ENCODE data around the gene EYS. TPM values are rescaled to one million over a fixed set of nuclear protein-coding genes. Genes with fewer than 3 reads are reported as not detected.
"Not testable (repeated sequence)": the region's sequence is repeated elsewhere in the genome, so short reads cannot be mapped to it uniquely, and the experiment has no call there.

EYS gene
- total RNA-seq, 2 donors from 2014 or later, result not detected

DNA sequence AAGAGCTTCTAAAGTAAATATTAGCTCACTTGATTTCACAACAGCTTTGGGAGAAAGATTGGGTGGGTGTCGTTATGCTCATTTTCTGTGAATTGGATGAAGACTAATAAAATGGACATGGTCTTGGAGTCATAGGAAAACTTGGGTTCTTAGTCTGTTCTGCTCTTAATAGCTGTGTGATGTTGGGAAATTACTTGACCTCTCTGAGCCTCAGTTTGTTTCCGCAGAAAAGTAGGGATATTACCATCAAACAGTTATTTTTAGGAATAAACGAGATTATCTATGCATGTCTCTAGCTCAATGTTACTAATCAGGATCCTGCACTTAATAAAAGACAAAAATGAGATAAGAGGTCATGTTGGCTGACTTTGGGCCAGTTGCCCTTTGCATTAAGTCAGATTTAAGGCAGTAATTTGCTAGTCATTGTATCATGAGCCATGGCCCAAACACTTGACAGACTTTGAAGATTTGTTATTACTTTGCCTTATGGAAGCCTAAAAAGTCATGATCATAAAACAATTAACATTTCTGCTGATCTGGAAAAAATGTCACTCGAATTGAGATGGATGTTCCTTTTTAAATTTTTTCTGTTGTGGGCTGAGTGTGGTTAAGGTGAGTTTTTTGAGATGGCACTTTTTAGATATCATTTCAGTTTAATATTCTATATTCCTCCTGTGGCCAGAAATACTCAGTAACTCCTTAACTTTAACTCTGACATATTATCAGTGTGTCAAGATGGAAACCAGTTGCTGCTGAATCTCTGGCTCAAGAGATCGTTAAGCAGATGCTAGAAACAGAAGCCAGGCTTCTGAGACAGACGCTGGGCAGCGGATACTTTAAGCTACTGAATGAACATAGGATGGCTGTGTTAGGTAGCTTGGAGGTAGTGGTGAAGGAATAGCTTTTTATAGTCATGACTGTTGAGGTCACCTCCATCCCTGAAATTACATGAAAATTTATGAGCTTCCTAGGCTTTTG, 1779.8 kb downstream of the EYS start:
- DNase-seq (no peak), ATAC-seq (replicated peaks in 1 of 2) (no peak)
- Mint-ChIP-seq H3K36me3 (ENCODE audit: insufficient read depth in 2 of 2) (no peaks in the 10 kb centered on the region), H3K9me3 (no peaks in the 10 kb centered on the region), H3K4me3 (no peak overlapping the region), H3K4me1 (ENCODE audit: low read depth) (no peaks in the 10 kb centered on the region), H3K27me3 (ENCODE audit: low read depth) (no peaks in the 10 kb centered on the region), H3K27ac (no peak overlapping the region)

DNA sequence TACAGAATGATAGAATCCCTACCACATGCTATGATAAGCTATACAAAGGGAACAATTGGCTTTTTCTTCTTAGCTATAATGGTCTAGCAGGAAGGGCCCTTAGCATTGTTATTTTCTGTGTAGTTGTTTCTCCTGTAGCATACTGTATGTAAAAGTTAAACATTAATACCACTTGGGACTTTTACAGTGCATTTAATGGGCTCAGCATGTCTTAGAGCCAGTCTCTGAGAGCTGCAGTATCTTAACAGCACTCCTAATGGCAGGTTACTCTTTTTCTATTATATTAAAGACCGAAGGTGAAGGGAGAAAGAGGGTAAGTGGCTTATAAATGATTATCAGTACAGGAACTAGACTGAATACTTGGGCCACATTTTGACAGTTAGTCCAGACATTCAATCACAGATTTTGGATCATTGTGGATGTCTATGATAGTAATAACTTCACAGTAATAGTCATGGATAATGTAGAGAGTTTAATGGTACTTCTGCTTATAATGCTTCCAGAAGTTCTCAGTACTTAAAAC, 1780.7 kb downstream of the EYS start:
- H3K27ac Mint-ChIP-seq, result no peak overlapping the region
- H3K36me3 Mint-ChIP-seq (ENCODE audit: insufficient read depth in 2 of 2), result no peaks in the 10 kb centered on the region
- no peaks in the 10 kb centered on the region for H3K27me3 Mint-ChIP-seq (ENCODE audit: low read depth)
- H3K9me3 Mint-ChIP-seq, result no peaks in the 10 kb centered on the region
- DNase-seq, result no peak
- no peak for ATAC-seq (replicated peaks in 1 of 2)
- no peak overlapping the region for H3K4me3 Mint-ChIP-seq
- H3K4me1 Mint-ChIP-seq (ENCODE audit: low read depth), result no peaks in the 10 kb centered on the region

DNA sequence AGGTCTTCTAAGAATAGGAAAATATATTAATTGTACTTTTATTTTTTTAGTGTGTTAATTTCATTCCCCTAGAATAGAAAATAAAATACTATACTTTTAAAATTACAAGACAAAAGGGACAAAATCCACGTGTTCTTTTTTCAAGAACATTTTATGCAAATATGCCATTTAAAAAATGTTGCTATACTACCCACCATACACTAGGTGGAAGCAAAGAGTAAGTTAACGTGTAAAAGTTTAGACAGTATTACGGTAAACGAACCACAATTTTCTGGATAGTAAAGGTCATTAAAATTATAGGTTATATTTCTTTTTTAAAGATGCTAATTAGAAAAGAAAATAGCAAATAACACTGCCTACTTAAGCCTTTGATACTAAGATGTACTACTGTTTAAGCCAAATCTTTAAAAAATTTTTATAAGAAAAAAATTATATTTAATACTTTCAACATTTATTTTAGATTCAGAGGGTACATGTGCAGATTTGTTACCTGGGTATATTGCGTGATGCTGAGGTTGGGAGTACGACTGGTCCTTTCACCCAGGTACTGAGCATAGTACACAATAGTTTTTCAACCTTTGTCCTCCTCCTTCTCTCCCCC, 1783.8 kb downstream of the EYS start:
- Mint-ChIP-seq H3K27me3 (ENCODE audit: low read depth) (no peaks in the 10 kb centered on the region), H3K27ac (no peak overlapping the region), H3K4me1 (ENCODE audit: low read depth) (no peaks in the 10 kb centered on the region), H3K4me3 (no peak overlapping the region), H3K36me3 (ENCODE audit: insufficient read depth in 2 of 2) (no peaks in the 10 kb centered on the region), H3K9me3 (no peaks in the 10 kb centered on the region)
- ATAC-seq (replicated peaks in 1 of 2), result no peak
- no peak for DNase-seq

DNA sequence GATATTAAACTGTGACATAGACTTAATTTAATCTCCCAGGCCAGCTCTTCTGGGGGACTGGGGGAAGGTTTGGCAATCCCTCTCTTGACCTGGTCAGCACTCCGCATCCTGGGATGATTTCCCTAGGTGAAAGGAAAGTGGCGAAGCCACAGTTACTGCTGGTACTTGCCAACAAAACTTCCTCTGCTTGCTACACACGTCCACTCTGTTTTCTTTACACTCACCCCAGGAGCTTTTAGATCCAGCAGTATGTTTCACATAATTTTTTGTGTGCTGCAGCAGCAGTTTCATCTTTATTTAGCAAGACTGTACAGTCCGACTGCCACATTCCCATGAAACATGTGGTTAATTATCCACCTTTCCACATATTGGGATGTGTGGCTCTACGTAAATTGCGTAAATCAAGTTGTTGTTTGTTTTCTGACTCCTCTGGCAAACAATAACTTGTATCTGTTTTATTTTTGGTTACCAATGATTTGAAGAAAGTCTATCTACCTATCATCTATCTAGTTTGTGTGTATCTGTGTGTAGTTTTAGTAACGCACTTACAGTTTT, 1787.4 kb downstream of the EYS start:
- ATAC-seq (replicated peaks in 1 of 2), result no peak
- Mint-ChIP-seq H3K4me1 (ENCODE audit: low read depth) (no peaks in the 10 kb centered on the region), H3K9me3 (no peaks in the 10 kb centered on the region), H3K27me3 (ENCODE audit: low read depth) (no peaks in the 10 kb centered on the region), H3K27ac (no peak overlapping the region), H3K4me3 (no peak overlapping the region), H3K36me3 (ENCODE audit: insufficient read depth in 2 of 2) (no peaks in the 10 kb centered on the region)
- DNase-seq, result no peak

DNA sequence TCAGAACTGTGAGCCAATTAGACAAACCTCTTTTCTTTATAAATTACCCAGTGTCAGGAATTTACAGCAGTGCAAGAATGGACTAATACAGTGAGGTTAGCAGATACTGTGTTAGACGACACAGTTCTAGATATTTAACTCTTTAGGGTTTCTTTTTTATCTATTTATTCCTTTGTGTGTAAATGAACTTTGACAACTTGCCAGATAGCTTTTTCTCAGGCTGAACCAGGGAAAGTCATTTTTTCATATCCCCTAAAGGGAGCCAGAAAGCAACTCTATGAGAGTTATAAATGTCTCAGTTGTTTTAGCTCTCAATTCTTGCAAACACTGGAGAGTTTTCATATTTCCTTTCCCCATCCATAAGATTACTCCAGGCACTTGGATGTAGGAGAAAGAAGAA, 1794.1 kb downstream of the EYS start:
- no peaks in the 10 kb centered on the region for H3K27me3 Mint-ChIP-seq (ENCODE audit: low read depth)
- no peaks in the 10 kb centered on the region for H3K36me3 Mint-ChIP-seq (ENCODE audit: insufficient read depth in 2 of 2)
- no peak overlapping the region for H3K27ac Mint-ChIP-seq
- H3K4me1 Mint-ChIP-seq (ENCODE audit: low read depth), result no peaks in the 10 kb centered on the region
- no peaks in the 10 kb centered on the region for H3K9me3 Mint-ChIP-seq
- ATAC-seq (replicated peaks in 1 of 2) (no peak), DNase-seq (no peak)
- no peak overlapping the region for H3K4me3 Mint-ChIP-seq

DNA sequence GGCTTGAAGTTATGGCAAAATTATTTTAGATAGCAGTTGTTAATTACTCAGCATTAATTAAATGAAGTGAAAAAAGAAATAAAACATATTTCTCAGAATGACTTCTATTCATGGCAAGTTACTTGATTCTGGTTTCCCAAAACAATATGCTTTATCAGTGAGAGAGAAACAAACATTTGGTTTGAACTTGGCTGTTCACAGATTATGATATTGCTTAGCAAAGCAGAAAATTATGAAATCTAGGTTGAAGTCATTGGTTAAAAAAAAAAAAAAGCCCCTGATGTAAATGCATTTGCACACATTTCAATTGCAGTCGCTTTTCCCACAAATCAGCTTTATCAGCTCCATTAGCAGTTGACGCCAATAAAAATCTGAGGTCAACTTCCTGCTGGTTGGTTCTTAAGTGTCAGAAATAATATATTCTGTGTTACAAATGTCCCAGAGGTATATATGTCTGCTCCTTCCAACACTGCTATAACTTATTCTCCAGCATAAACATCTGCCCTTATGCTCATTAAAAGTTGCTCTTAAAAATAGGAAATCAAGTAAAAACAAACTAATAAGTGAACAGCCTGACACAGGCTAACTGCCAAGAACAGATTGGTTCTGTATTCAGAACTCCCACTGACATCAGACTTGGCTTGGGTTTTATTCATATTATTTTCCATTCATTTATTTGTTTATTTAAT, 1796.0 kb downstream of the EYS start:
- no peak overlapping the region for H3K27ac Mint-ChIP-seq
- H3K4me3 Mint-ChIP-seq, result no peak overlapping the region
- no peak for ATAC-seq (replicated peaks in 1 of 2)
- H3K36me3 Mint-ChIP-seq (ENCODE audit: insufficient read depth in 2 of 2), result no peaks in the 10 kb centered on the region
- DNase-seq, result no peak
- no peaks in the 10 kb centered on the region for H3K4me1 Mint-ChIP-seq (ENCODE audit: low read depth)
- H3K9me3 Mint-ChIP-seq, result no peaks in the 10 kb centered on the region
- H3K27me3 Mint-ChIP-seq (ENCODE audit: low read depth), result no peaks in the 10 kb centered on the region

DNA sequence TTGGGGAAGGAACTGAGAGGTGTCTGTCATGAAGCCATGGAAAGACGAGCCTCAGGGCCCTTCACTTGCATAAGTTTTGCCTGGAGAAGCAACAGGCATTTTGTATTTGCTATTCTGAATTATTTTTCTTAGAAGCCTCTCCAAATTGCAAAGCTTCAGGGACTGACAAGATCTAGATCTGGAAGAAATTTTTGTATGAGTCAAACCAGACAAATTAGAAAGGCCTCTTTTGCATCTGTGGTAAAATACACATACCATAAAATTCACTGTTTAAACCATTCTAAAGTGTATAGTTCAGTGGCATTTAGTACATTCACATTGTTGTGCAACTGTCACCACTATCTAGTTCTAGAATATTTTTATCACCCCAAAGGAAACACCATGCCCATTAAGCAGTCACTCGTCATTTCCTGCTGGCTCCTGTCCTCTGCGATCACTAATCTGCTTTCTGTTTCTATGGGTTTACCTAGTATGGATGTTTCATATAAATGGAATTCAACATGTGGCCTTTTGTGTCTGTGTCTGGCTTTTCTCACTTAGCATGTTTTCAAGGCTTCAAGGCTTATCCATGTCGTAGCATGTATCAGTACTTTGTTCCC, 1802.3 kb downstream of the EYS start:
- ATAC-seq (replicated peaks in 1 of 2), result no peak
- no peak overlapping the region for H3K4me3 Mint-ChIP-seq

DNA sequence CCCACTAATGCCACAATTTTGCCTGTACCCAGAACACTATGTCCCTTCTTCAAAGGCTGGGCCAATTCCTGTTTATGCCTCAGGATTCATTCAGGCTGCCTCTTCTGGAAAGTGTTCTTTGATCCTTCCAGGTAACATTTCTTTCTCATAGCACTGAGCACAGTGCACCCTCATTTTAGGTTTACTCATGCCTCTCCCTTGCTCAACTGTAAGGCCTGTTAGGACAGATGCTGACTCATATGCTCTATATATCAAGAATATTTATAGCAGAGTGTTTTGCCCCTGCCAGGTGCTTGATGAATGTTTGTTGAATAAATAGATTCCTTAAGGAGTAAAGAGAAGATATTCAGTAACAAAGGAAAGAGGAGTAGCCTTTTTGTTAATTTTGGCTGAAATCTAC, 1807.5 kb downstream of the EYS start:
- H3K4me1 Mint-ChIP-seq (ENCODE audit: low read depth), result no peaks in the 10 kb centered on the region
- ATAC-seq (replicated peaks in 1 of 2) (no peak), DNase-seq (no peak)
- H3K36me3 Mint-ChIP-seq (ENCODE audit: insufficient read depth in 2 of 2), result no peaks in the 10 kb centered on the region
- H3K9me3 Mint-ChIP-seq, result no peaks in the 10 kb centered on the region
- H3K27ac Mint-ChIP-seq, result no peak overlapping the region
- H3K4me3 Mint-ChIP-seq, result no peak overlapping the region
- no peaks in the 10 kb centered on the region for H3K27me3 Mint-ChIP-seq (ENCODE audit: low read depth)

More for the DNA sequence above, 1802.3 kb downstream of the EYS start:
- no peaks in the 10 kb centered on the region for H3K9me3 Mint-ChIP-seq
- DNase-seq, result no peak
- no peaks in the 10 kb centered on the region for H3K36me3 Mint-ChIP-seq (ENCODE audit: insufficient read depth in 2 of 2)
- no peaks in the 10 kb centered on the region for H3K27me3 Mint-ChIP-seq (ENCODE audit: low read depth)
- H3K4me1 Mint-ChIP-seq (ENCODE audit: low read depth), result no peaks in the 10 kb centered on the region
- H3K27ac Mint-ChIP-seq, result no peak overlapping the region

DNA sequence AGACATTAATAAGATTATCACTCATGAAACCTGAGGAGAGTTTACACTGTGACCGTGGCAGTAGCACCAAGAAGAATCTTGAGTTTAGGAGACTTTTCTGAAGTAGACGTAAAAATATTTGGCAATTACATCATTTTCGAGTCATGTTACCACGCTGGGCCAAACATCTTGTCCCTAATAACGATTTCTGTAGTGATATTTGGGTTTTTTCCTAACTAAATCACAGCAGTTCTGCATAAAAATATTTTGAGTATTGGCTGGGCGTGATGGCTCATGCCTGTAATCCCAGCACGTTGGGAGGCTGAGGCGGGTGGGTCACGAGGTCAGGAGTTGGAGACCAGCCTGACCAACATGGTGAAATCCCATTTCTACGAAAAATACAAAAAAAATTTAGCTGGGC, 1809.1 kb downstream of the EYS start:
- peaks cover 0 to 2% of the 10 kb centered on the region in 2 donors for H3K9me3 Mint-ChIP-seq
- H3K4me1 Mint-ChIP-seq (ENCODE audit: low read depth), result no peaks in the 10 kb centered on the region
- no peak overlapping the region for H3K4me3 Mint-ChIP-seq
- no peaks in the 10 kb centered on the region for H3K27me3 Mint-ChIP-seq (ENCODE audit: low read depth)
- DNase-seq, result no peak
- no peaks in the 10 kb centered on the region for H3K36me3 Mint-ChIP-seq (ENCODE audit: insufficient read depth in 2 of 2)
- ATAC-seq (replicated peaks in 1 of 2), result no peak
- H3K27ac Mint-ChIP-seq, result no peak overlapping the region

DNA sequence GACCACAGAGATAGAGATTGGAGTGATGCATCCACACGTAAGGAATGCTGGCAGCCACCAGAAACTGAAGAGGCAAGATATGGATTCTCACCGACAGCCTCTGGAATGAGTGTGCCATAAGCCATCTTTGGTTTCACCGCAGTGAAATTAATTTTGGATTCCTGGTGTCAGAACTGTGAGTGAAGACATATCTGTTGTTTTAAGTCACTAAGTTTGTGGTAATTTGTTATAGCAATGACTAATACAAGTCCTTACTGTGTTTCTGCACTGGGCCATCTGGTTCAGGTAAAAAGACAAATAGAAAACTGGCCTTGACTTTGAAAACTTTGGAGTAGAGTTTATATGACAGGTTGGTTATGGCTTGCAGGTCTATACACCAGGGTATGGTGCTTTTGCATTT, 1809.6 kb downstream of the EYS start:
- Mint-ChIP-seq H3K27ac (no peak overlapping the region), H3K4me1 (ENCODE audit: low read depth) (no peaks in the 10 kb centered on the region), H3K27me3 (ENCODE audit: low read depth) (no peaks in the 10 kb centered on the region), H3K4me3 (no peak overlapping the region), H3K36me3 (ENCODE audit: insufficient read depth in 2 of 2) (no peaks in the 10 kb centered on the region), H3K9me3 (peaks cover 0 to 2% of the 10 kb centered on the region in 2 donors)
- no peak for ATAC-seq (replicated peaks in 1 of 2)
- DNase-seq, result no peak

DNA sequence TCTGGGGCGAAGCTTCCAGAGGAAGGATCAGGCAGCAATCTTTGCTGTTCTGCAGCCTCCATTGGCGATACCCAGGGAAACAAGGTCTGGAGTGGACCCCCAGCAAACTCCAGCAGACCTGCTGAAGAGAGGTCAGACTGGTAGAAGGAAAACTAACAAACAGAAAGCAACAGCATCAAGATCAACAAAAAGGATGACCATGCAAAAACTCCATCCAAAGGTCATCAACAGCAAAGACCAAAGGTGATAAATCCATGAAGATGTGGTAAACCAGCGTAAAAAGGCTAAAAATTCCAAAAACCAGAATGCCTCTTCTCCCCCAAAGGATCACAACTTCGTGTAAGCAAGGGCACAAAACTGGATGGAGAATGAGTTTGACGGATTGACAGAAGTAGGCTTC, 1818.6 kb downstream of the EYS start:
- Mint-ChIP-seq H3K9me3 (peaks cover 1 to 3% of the 10 kb centered on the region in 2 donors), H3K4me1 (ENCODE audit: low read depth) (no peaks in the 10 kb centered on the region), H3K27me3 (ENCODE audit: low read depth) (no peaks in the 10 kb centered on the region), H3K36me3 (ENCODE audit: insufficient read depth in 2 of 2) (no peaks in the 10 kb centered on the region), H3K27ac (no peak overlapping the region), H3K4me3 (no peak overlapping the region)
- ATAC-seq (replicated peaks in 1 of 2) (no peak), DNase-seq (no peak)

DNA sequence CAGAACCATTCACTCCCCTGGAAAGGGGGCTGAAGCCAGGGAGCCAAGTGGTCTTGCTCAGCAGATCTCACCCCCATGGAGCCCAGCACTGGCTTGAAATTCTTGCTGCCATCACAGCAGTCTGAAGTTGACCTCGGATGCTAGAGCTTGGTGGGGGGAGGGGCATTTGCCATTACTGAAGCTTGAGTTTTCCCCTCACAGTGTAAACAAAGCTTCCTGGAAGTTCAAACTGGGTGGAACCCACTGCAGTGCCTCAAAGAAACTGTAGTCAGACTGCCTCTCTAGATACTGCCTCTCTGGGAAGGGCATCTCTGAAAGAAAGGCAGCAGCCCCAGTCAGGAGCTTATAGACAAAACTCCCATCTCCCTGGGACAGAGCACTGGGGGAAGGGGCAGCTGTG, 1819.2 kb downstream of the EYS start:
- not testable (repeated sequence) for H3K9me3 Mint-ChIP-seq; H3K4me3 Mint-ChIP-seq; ATAC-seq (replicated peaks in 1 of 2); H3K4me1 Mint-ChIP-seq (ENCODE audit: low read depth); H3K27me3 Mint-ChIP-seq (ENCODE audit: low read depth); H3K27ac Mint-ChIP-seq; DNase-seq; H3K36me3 Mint-ChIP-seq (ENCODE audit: insufficient read depth in 2 of 2)

Measured in activated T-cell treated with anti-CD3 and anti-CD28 coated beads, Interleukin-2, amount 50 U/mL, for 72 hours (primary cell).